IPS-20b (cell line): ENCODE data around the gene ABHD14A.

Experiments used
- H3K27ac ChIP-seq: one replicate; pipeline ENCODE4 v1.5.1; 2013; ENCODE audit warnings: low read length
- H3K27me3 ChIP-seq: 2 replicates; pipeline ENCODE4 v1.6.1; 2013; ENCODE audit warnings: mild to moderate bottlenecking, low read length, inconsistent platforms; ENCODE audit not compliant: insufficient read depth
- H3K36me3 ChIP-seq: 2 replicates; pipeline ENCODE4 v1.6.1; 2013; ENCODE audit warnings: low read depth, mild to moderate bottlenecking, inconsistent platforms, low read length, moderate library complexity; ENCODE audit not compliant: insufficient read depth
- H3K4me1 ChIP-seq: 2 replicates; pipeline ENCODE4 v1.6.1; 2013; ENCODE audit warnings: mild to moderate bottlenecking, control low read depth, inconsistent platforms, low read length, moderate library complexity; ENCODE audit not compliant: insufficient read depth
- H3K4me3 ChIP-seq: 2 replicates; pipeline ENCODE4 v1.5.1; 2013; ENCODE audit warnings: mild to moderate bottlenecking, low read length, inconsistent platforms
- H3K9ac ChIP-seq: 2 replicates; pipeline ENCODE4 v1.6.1; 2013; ENCODE audit warnings: low read depth, mild to moderate bottlenecking, inconsistent platforms, low read length, moderate library complexity
- H3K9me3 ChIP-seq: 2 replicates; pipeline ENCODE4 v1.6.1; 2013; ENCODE audit warnings: mild to moderate bottlenecking, low read depth, low read length, inconsistent platforms; ENCODE audit not compliant: insufficient read depth

Gene ABHD14A

DNA sequence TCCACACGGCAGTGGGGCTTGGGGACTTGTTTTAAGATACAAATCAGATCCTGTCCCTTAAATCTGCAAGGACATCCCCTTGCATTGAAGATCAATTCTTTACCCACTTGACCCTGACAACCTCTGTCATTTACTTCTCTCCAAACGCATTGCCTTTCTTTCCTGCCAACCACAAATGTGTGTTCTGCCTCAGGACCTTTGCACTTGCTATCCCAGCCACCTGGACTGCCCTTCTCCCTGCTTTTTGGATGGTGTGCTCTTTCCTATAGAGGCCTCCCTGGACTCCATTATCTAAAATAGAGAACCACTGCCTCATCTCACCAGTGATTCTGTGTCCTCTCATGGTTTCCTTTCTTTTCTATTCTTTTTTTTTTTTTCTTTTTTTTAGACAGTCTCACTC lies 22.3 kb downstream of the ABHD14A start:
- Histone ChIP-seq H3K4me1 (peaks cover 12% of the 10 kb centered on the region; the same call in 1 of the 2 replicates), H3K27ac (no peak overlapping the region), H3K9me3 (no peaks in the 10 kb centered on the region), H3K9ac (no peak overlapping the region), H3K36me3 (peaks cover 32% of the 10 kb centered on the region), H3K27me3 (no peaks in the 10 kb centered on the region), H3K4me3 (no peak overlapping the region)

DNA sequence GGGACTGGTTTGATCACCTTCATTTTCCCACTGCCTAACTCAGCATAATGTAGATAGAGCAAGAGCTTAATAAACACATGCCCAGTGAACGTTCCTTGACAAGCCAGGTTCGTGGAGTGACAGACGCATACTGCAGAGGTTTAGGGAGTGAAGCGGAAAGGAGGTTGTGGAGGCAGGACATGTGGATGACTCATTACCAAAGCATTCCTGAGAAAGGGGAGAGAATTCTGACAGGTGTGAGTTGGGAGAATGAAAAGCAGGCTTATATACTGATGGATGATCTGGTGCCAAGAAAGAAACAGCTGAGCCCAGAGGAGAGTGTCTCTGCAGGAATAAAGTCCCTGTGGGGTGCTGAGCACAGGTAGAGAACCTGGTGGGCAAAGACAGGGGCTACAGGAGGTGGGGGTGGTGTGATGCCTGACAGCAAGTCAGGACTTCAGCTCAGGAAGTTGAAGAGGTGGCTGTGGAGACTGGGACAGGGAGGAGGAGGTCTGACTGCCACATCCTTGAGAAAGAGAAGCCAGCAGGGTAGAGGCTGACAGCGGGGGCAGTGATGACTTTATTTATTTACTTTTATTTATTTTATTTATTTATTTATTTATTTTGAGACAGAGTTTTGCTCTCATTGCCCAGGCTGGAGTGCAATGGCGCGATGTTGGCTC lies 23.2 kb downstream of the ABHD14A start:
- H3K36me3 ChIP-seq = peaks cover 23% of the 10 kb centered on the region
- H3K4me1 ChIP-seq = peaks cover 12% of the 10 kb centered on the region; the same call in 1 of the 2 replicates
- no peaks in the 10 kb centered on the region for H3K9me3 ChIP-seq
- H3K27ac ChIP-seq = no peak overlapping the region
- H3K4me3 ChIP-seq = no peak overlapping the region
- no peaks in the 10 kb centered on the region for H3K27me3 ChIP-seq
- no peak overlapping the region for H3K9ac ChIP-seq

DNA sequence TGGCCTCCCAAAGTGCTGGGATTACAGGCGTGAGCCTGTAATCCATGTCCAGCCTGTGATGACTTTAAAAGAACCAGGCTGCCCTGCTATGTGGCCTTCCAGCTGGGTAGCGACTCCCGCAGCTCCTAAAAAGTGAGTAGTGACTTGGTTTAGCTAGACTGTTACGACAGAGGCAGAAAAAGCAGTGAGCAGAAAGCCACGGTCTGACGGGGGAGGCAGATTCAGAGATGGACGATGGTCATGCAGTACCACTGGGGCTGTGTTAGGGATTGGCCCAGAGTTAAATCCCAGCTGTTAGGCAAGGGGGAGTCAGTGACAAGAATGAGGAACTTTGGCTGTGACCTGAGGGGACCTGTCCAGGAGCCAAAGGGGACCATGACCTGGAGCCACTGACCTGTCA lies 23.9 kb downstream of the ABHD14A start:
- H3K4me1 ChIP-seq = peaks cover 12% of the 10 kb centered on the region; the same call in 1 of the 2 replicates
- H3K9me3 ChIP-seq = no peaks in the 10 kb centered on the region
- no peak overlapping the region for H3K4me3 ChIP-seq
- no peak overlapping the region for H3K9ac ChIP-seq
- no peaks in the 10 kb centered on the region for H3K27me3 ChIP-seq
- H3K27ac ChIP-seq = no peak overlapping the region
- peaks cover 16% of the 10 kb centered on the region for H3K36me3 ChIP-seq

DNA sequence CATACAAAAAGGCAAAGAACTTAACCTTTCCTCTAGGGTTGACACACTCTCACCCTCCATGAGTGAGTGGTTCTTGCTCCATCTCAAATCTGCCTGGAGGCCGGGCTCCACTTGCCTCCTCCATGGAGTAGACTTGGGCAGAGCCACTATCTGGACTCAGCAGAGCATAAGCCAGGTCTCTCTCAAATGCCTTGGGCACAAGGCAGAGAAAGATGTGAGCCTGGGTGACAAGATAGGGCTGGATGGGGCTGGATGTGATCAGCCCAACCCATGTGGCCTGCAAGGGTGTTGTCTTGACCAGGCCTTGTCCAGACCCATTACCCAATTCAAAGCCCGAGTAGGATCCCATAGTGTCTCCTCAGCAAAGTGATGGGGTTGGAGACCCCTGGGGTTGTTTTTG lies 25.0 kb downstream of the ABHD14A start:
- no peak overlapping the region for H3K9ac ChIP-seq
- H3K4me1 ChIP-seq = peaks cover 8% of the 10 kb centered on the region; the same call in 1 of the 2 replicates
- H3K36me3 ChIP-seq = peaks cover 6% of the 10 kb centered on the region
- no peak overlapping the region for H3K27ac ChIP-seq
- H3K27me3 ChIP-seq = no peaks in the 10 kb centered on the region
- H3K9me3 ChIP-seq = no peaks in the 10 kb centered on the region
- H3K4me3 ChIP-seq = no peak overlapping the region

DNA sequence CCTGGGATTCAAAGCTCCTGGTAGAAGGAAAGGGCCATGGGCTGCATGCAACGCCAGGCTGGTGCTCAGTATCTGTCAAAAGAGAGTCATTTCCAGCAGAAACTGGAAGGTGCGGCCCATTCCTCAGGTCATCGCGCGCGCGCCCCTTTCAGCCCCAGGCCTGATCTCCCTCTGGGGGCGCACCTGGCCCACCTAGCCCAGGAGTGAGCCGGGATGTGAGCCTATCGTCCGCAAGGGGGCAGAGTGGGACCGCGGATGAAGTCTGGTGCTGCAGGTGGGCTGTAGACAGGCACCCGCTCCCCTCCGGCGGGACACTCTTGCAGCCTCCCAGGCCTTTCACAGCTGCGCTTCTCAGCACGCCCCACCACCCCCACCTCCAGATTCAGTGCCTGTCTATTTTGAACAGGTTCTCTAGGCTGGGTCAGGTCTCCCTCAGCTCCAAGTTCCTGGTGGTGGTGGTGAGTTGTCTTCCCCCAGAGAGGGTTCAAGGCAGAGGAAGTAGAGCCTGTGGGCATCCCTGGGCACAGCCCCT lies 26.6 kb downstream of the ABHD14A start:
- Histone ChIP-seq H3K9ac (no peak overlapping the region), H3K9me3 (no peaks in the 10 kb centered on the region), H3K27me3 (no peaks in the 10 kb centered on the region), H3K27ac (no peak overlapping the region), H3K36me3 (no peaks in the 10 kb centered on the region), H3K4me3 (no peak overlapping the region), H3K4me1 (peaks cover 14% of the 10 kb centered on the region)

DNA sequence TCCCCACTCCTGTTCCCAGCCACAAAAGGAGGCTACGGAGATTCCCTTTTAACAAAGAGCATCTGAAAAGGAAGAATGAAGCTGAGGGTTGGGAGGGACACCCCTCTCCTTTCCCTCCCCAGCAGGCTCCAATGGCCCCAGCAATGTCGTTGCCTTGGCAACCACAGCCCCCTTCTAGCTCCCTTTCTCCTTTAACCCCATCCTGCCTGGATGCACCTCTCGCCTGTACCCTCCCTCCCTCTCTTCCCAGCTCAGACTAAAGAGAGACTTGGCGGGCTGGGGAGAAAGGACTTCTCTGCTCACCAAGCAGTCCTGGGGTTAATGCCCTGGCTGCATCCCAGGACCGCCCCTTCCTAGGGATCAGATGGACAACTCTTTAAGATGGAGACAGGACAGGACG lies 27.9 kb downstream of the ABHD14A start:
- H3K27ac ChIP-seq = no peak overlapping the region
- peaks cover 18% of the 10 kb centered on the region for H3K4me1 ChIP-seq
- H3K9me3 ChIP-seq = no peaks in the 10 kb centered on the region
- H3K9ac ChIP-seq = no peak overlapping the region; the same call in 1 of the 2 replicates
- H3K4me3 ChIP-seq = peak overlapping the region; percentile 23; the same call in 1 of the 2 replicates
- H3K27me3 ChIP-seq = no peaks in the 10 kb centered on the region
- no peaks in the 10 kb centered on the region for H3K36me3 ChIP-seq

DNA sequence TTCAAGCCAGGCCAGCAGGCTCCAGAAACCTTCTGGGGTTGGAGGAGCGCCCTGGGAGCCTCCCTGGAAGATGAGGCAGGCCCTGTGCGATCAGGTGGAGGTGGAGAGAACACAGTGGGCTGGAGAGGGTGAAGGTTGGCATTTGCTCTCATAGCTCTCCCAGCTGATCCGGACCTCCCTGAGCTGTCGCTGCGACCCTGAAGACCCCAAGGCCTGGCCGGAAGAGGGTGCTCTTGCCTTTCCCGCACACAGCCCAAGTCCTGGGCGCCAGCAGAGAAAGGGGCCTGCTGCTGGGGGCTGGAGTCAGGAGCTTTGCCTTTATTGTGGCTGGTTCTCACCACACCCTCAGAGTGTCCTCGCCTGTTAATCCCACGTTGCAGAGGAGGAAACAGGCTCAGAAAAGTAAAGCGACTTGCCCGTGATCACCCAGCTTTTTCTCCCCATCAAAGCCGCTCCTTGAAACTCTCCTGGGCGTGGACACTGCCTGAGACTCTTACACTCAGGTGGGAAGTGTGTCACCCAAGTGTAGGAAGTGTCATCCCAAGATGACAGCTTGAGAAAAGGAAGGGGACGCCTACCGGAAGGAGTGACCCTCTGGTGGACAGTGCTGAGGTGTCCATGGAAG lies 29.4 kb downstream of the ABHD14A start:
- Histone ChIP-seq H3K4me1 (peaks cover 18% of the 10 kb centered on the region), H3K9me3 (no peaks in the 10 kb centered on the region), H3K27ac (no peak overlapping the region), H3K27me3 (no peaks in the 10 kb centered on the region), H3K9ac (no peak overlapping the region), H3K4me3 (no peak overlapping the region), H3K36me3 (no peaks in the 10 kb centered on the region)

DNA sequence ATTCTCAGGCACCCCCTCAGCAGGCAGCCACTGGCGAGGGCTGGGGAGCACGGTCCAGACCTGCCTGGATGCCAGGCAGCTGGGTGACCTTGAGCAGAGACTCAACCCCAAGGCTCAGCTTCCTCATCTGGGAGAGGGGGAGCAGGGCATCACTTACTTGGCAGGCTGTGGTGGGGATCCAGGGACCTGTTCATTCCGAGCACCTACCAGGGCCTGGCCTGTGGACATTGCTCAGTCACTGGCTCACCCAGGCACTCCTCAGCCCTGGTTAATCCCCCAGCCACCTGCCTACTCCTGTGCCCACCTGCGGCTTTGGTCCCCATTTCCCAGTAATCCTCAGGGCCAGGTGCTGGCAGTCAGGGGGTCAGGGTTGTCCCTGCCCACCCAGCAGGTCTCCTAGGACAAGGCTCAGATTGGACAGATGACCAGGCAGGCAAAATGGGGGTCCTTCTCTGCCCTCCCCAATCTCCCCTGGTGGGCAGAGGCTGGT lies 30.1 kb downstream of the ABHD14A start:
- Histone ChIP-seq H3K36me3 (no peaks in the 10 kb centered on the region), H3K27ac (no peak overlapping the region), H3K4me3 (no peak overlapping the region; the same call in 1 of the 2 replicates), H3K4me1 (peaks cover 18% of the 10 kb centered on the region), H3K27me3 (no peaks in the 10 kb centered on the region), H3K9ac (peak overlapping the region; percentile 60; the same call in 1 of the 2 replicates), H3K9me3 (no peaks in the 10 kb centered on the region)

DNA sequence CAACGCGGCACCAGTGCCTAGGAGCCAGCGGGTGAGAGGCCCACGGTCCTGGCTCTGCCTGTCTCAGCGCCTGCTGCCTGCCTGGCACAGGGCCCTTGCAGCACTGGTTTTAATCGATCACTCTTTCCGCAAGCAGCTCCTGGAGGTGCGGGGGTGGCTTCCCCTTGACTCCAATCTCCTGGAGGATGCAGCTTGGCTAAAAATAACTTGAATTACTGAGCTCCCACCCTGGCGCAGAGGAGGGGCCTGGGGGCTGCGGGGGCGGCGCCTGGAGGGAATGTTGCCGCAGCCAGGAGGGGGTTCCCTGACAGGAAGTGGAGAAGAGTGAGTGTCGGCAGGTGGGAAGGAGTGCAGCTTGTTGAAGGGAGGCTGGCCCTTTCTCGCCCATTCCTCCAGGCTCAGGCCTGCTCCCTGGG lies 30.7 kb downstream of the ABHD14A start:
- Histone ChIP-seq H3K36me3 (no peaks in the 10 kb centered on the region), H3K4me1 (peaks cover 18% of the 10 kb centered on the region), H3K4me3 (peak overlapping the region; percentile 59; the same call in 1 of the 2 replicates), H3K27ac (peak overlapping the region; percentile 64), H3K27me3 (no peaks in the 10 kb centered on the region), H3K9ac (peak overlapping the region; percentile 60; the same call in 1 of the 2 replicates), H3K9me3 (no peaks in the 10 kb centered on the region)

DNA sequence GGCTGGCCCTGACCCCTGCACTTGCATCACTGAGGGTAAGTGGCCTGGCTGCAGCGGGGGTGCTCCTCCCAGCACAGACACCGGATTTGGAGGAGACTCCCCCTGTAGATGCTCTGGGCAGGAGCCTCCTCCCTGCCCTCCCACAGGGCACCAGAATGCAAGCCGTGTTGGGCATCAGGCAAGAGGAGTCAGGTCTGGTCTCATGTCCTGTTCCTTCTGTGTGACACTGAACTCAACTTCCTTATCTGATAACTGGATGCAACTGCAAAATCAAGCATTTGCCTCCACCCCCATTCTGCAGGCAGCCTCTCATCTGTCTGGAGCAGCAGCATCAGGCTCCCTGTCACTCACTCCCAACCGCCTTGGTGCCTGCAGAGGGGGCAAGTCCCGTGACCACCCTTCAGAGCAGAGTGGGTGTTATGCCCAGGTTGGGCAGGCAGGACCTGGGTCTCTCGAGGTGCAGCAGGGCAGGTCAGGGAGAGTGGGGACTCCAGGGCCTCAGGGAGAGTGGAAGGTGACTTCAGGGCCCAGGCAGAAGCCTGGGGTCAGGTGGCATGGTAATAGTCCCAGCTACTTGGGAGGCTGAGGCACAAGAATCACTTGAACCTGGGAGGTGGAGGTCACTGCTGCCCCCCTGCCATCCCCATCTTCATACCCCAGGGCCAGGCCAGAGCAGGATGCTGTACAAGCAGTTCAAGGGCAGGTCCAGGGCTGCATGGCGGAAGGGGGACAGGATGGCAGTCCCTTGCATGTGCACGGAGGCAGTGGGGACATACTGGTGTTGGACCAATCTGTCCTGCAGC lies 31.4 kb downstream of the ABHD14A start:
- H3K4me3 ChIP-seq = peak overlapping the region; percentile 59; the same call in 1 of the 2 replicates
- H3K27me3 ChIP-seq = no peaks in the 10 kb centered on the region
- peak overlapping the region; percentile 60; the same call in 1 of the 2 replicates for H3K9ac ChIP-seq
- H3K4me1 ChIP-seq = peaks cover 18% of the 10 kb centered on the region
- peak overlapping the region; percentile 64 for H3K27ac ChIP-seq
- no peaks in the 10 kb centered on the region for H3K9me3 ChIP-seq
- H3K36me3 ChIP-seq = no peaks in the 10 kb centered on the region

DNA sequence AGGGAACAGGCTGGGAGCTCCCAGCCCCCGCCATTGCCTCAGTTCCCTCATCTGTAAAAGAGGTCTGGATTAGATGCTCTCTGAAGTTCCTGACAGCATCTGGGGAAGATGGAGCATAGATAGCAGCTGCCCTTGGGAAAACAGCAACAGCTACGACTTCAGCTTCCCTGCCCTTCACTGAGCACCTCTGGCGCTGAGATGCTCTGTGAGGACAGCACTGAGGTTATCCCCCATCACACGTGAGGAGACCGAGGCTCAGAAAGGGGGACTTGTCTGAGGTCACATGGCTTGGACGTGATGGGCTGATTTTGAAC lies 31.9 kb downstream of the ABHD14A start:
- Histone ChIP-seq H3K27me3 (no peaks in the 10 kb centered on the region), H3K4me1 (peaks cover 16% of the 10 kb centered on the region), H3K36me3 (no peaks in the 10 kb centered on the region), H3K9me3 (no peaks in the 10 kb centered on the region), H3K4me3 (no peak overlapping the region), H3K9ac (no peak overlapping the region), H3K27ac (no peak overlapping the region)
